NCI-H510A treated with DMSO at 0.1 percent for 48 hours (cell line): ENCODE results near the gene ZYG11B.
"Not testable (repeated sequence)": the region's sequence is repeated elsewhere in the genome, so short reads cannot be mapped to it uniquely, and the experiment has no call there.

Source experiments
- DNase-seq: peaks from one replicate; lab custom pipeline; 2025; lab: John Stamatoyannopoulos, UW

ZYG11B gene

GRCh38 chr1:52707927-52708655 is 18.2 kb upstream of the ZYG11B start:
- DNase-seq: no peak

GRCh38 chr1:52709016-52709415 is 17.2 kb upstream of the ZYG11B start:
- no peak for DNase-seq

- DNase-seq: no peak
Measured at GRCh38 chr1:52713590-52713989, 12.7 kb upstream of the ZYG11B start.

- not testable (repeated sequence) for DNase-seq
Measured at GRCh38 chr1:52715296-52715695, 11.0 kb upstream of the ZYG11B start.

GRCh38 chr1:52723260-52723659 is 3.0 kb upstream of the ZYG11B start:
- no peak for DNase-seq

GRCh38 chr1:52725903-52726264 is 369 bp upstream of the ZYG11B start:
- DNase-seq: no peak

- no peak for DNase-seq
Measured at GRCh38 chr1:52727114-52727586, 897 bp downstream of the ZYG11B start.

- no peak for DNase-seq
Measured at GRCh38 chr1:52727956-52728656, 1.9 kb downstream of the ZYG11B start.

GRCh38 chr1:52733368-52733767 is 7.1 kb downstream of the ZYG11B start:
- no peak for DNase-seq

GRCh38 chr1:52735371-52735770 is 9.1 kb downstream of the ZYG11B start:
- not testable (repeated sequence) for DNase-seq

- DNase-seq: no peak
Measured at GRCh38 chr1:52738148-52738547, 11.9 kb downstream of the ZYG11B start.

GRCh38 chr1:52738893-52739292 is 12.6 kb downstream of the ZYG11B start:
- DNase-seq: no peak

- no peak for DNase-seq
Measured at GRCh38 chr1:52739699-52740467, 13.6 kb downstream of the ZYG11B start.

GRCh38 chr1:52741259-52741658 is 15.0 kb downstream of the ZYG11B start:
- no peak for DNase-seq

GRCh38 chr1:52746189-52746588 is 19.9 kb downstream of the ZYG11B start:
- DNase-seq: no peak

GRCh38 chr1:52747450-52747849 is 21.2 kb downstream of the ZYG11B start:
- DNase-seq: peak; percentile 6

- no peak for DNase-seq
Measured at GRCh38 chr1:52748119-52748518, 21.9 kb downstream of the ZYG11B start.

GRCh38 chr1:52749496-52749895 is 23.2 kb downstream of the ZYG11B start:
- DNase-seq: not testable (repeated sequence)

GRCh38 chr1:52750139-52750538 is 23.9 kb downstream of the ZYG11B start:
- not testable (repeated sequence) for DNase-seq

GRCh38 chr1:52751589-52752483 is 25.6 kb downstream of the ZYG11B start:
- no peak for DNase-seq

- no peak for DNase-seq
Measured at GRCh38 chr1:52752484-52752826, 26.2 kb downstream of the ZYG11B start.

GRCh38 chr1:52753169-52753568 is 26.9 kb downstream of the ZYG11B start:
- no peak for DNase-seq
